Duodenal mucosa (tissue), 2 donors: ENCODE data around the gene CHSY1.

ENCODE experiments used
- H3K27ac ChIP-seq: one replicate; pipeline ENCODE4 v1.7.0; 2013; ENCODE audit warnings: low read depth, low read length
- H3K27me3 ChIP-seq, 2 donors: one replicate each; pipeline ENCODE4 v1.7.0; 2013; ENCODE audit warnings: low read length in 2 of 2, control low read depth in 1 of 2; ENCODE audit not compliant: insufficient read depth in 2 of 2, control insufficient read depth in 1 of 2
- H3K36me3 ChIP-seq, 2 donors: one replicate each; pipeline ENCODE4 v1.7.0; 2013; ENCODE audit warnings: low read length in 2 of 2, control low read depth in 1 of 2; ENCODE audit not compliant: insufficient read depth in 2 of 2, control insufficient read depth in 1 of 2
- H3K4me1 ChIP-seq, 2 donors: one replicate each; pipeline ENCODE4 v1.7.0; 2013; ENCODE audit warnings: low read length in 2 of 2, control low read depth in 1 of 2; ENCODE audit not compliant: insufficient read depth in 2 of 2, control insufficient read depth in 1 of 2
- H3K4me3 ChIP-seq, 2 donors: one replicate each; pipeline ENCODE4 v1.7.0; 2013; ENCODE audit warnings: low read length in 2 of 2, low read depth in 1 of 2
- H3K9ac ChIP-seq, 2 donors: one replicate each; pipeline ENCODE4 v1.7.0; 2013; ENCODE audit warnings: low read length in 2 of 2, low read depth in 1 of 2
- H3K9me3 ChIP-seq, 2 donors: one replicate each; pipeline ENCODE4 v1.7.0; 2013; ENCODE audit warnings: low read length in 2 of 2, control low read depth in 1 of 2; ENCODE audit not compliant: control insufficient read depth in 1 of 2

The CHSY1 gene

GRCh38 chr15:101267320-101268104, 15.7 kb upstream of the CHSY1 start:
- Histone ChIP-seq H3K27ac (no peak overlapping the region), H3K9ac (no peak overlapping the region), H3K4me3 (no peak overlapping the region), H3K9me3 (no peaks in the 10 kb centered on the region), H3K36me3 (peaks cover 16 to 35% of the 10 kb centered on the region in 2 donors), H3K27me3 (no peaks in the 10 kb centered on the region), H3K4me1 (peaks cover 0 to 11% of the 10 kb centered on the region in 2 donors)

DNA sequence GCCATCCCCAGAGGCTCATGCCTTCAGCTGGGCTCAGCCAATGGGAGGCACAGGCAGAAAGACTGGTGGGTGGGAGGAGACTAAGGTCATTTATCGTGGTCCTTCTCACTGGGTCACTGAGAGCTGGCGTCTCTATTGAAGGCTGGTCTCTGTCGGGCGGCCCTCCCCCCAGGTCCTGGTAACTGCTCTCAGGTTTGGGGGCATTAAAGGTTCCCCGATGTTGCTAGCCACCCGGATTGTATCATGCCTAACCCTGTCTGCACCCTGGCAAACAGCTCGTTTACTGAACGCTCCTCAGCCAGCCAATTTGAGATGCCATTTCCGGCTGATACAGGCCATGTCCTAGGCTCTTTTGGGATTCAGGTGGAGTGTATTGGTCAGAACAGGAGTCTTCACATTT, 14.9 kb upstream of the CHSY1 start:
- H3K9ac ChIP-seq: no peak overlapping the region

DNA sequence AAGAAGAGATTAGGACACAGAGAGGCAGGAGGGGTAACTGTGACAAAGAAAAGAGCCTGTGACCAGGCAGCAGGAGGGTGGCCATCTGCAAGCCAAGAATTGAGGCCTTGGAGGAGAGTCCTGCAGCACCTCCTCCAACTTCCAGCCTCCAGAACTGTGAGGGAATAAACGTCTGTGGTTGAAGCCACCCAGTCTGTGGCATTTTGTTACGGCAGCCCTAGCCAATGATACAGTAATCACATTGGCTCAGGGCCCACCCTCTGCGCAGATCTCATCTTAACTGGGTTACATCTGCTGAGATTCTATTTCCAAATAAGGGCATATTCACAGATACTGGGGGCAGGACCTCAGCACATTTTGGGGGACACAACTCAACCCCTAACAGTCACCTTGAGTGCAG, 14.2 kb upstream of the CHSY1 start:
- H3K9ac ChIP-seq: no peak overlapping the region
- H3K27ac ChIP-seq: no peak overlapping the region
- peaks cover 0 to 11% of the 10 kb centered on the region in 2 donors for H3K4me1 ChIP-seq
- H3K36me3 ChIP-seq: peaks cover 7 to 21% of the 10 kb centered on the region in 2 donors
- H3K27me3 ChIP-seq: no peaks in the 10 kb centered on the region
- no peak overlapping the region for H3K4me3 ChIP-seq
- H3K9me3 ChIP-seq: no peaks in the 10 kb centered on the region

More for the DNA sequence above, 14.9 kb upstream of the CHSY1 start:
- Histone ChIP-seq H3K9me3 (no peaks in the 10 kb centered on the region), H3K36me3 (peaks cover 13 to 29% of the 10 kb centered on the region in 2 donors), H3K4me1 (peaks cover 0 to 11% of the 10 kb centered on the region in 2 donors), H3K27me3 (no peaks in the 10 kb centered on the region), H3K4me3 (no peak overlapping the region), H3K27ac (no peak overlapping the region)

DNA sequence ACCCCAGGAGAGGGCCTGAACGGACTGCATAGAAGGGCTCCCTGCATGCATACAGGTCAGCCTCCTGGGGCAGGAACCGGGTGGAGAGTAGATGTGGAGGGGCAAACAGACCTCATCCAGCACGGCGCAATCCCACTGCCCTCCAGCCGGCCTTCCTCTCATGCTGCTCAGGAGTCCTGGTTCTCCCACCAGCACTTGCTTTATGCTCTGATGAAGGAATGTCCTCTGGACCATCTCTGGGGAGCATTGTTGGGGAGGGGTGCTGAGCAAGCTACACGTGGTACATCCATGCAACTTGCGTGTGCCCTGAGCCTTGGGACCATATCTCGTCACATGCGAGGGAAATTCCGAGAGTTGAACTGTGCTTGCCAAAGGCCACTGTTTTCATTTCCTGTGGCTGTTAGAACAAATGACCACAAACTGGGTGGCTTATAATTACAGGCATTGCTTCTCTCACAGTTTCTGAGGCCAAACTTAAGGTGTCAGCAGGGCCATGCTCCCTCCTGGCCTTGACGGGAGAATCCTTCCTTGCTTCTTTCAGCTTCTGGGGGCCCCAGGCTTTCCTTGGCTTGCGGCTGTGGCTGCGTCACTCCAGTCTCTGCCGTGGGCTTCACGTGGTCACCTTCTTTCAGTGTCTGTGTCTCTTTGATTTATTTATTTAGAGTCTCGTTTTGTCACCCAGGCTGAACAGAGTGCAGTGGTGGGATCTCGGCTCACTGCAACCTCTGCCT, 13.2 kb upstream of the CHSY1 start:
- no peak overlapping the region for H3K4me3 ChIP-seq
- no peaks in the 10 kb centered on the region for H3K27me3 ChIP-seq
- no peak overlapping the region for H3K9ac ChIP-seq
- H3K9me3 ChIP-seq: no peaks in the 10 kb centered on the region
- peaks cover 0 to 12% of the 10 kb centered on the region in 2 donors for H3K36me3 ChIP-seq
- peaks cover 0 to 11% of the 10 kb centered on the region in 2 donors for H3K4me1 ChIP-seq
- no peak overlapping the region for H3K27ac ChIP-seq

DNA sequence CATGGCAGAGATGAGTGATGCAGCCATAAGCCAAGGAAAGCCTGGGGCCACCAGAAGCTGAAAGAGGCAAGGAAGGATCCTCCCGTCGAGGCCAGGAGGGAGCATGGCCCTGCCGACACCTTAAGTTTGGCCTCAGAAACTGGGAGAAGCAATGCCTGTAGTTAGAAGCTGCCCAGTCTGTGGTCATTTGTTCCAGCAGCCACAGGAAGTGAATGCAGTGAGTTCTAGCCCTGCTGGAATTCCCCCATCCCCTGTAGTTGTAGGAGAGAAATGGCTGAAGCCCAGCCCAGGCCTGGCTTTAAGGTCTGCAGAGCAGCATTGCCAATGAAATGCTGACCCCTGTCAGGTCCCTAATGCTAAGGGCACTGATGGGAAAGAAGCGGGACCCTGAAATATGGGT, 12.2 kb upstream of the CHSY1 start:
- Histone ChIP-seq H3K9ac (no peak overlapping the region), H3K4me1 (peaks cover 0 to 11% of the 10 kb centered on the region in 2 donors), H3K27ac (no peak overlapping the region), H3K4me3 (no peak overlapping the region), H3K9me3 (no peaks in the 10 kb centered on the region), H3K27me3 (no peaks in the 10 kb centered on the region), H3K36me3 (peaks cover 0 to 1% of the 10 kb centered on the region in 2 donors)

DNA sequence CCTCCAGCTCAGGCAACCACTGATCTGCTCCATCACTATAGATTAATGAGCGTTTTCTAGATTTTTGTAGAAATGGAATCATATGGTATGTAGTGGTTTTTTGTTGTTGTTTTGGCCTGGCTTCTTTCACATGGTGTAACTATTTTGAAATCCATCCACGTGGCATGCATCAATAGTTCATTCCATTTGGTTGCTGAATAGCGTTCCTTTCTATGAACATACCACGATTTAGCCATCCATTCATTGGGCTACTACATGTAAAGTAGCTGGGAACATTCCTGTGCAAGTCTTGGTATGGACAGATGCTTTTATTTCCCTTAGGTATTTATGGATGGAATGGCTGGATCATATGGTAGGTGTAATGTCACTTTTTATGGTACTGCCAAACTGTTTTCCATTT, 10.7 kb upstream of the CHSY1 start:
- Histone ChIP-seq H3K9ac (no peak overlapping the region), H3K27me3 (no peaks in the 10 kb centered on the region), H3K4me3 (no peak overlapping the region), H3K36me3 (no peaks in the 10 kb centered on the region), H3K27ac (no peak overlapping the region), H3K9me3 (no peaks in the 10 kb centered on the region), H3K4me1 (peaks cover 0 to 19% of the 10 kb centered on the region in 2 donors)

GRCh38 chr15:101258238-101259144, 6.6 kb upstream of the CHSY1 start:
- Histone ChIP-seq H3K4me1 (peaks cover 4 to 8% of the 10 kb centered on the region in 2 donors), H3K4me3 (no peak overlapping the region), H3K27me3 (no peaks in the 10 kb centered on the region), H3K27ac (no peak overlapping the region), H3K9me3 (no peaks in the 10 kb centered on the region), H3K9ac (no peak overlapping the region), H3K36me3 (no peaks in the 10 kb centered on the region)

- no peaks in the 10 kb centered on the region for H3K9me3 ChIP-seq
- H3K36me3 ChIP-seq: no peaks in the 10 kb centered on the region
- H3K27ac ChIP-seq: no peak overlapping the region
- H3K27me3 ChIP-seq: no peaks in the 10 kb centered on the region
- peaks cover 4 to 17% of the 10 kb centered on the region in 2 donors for H3K4me1 ChIP-seq
- H3K4me3 ChIP-seq: no peak overlapping the region
- H3K9ac ChIP-seq: no peak overlapping the region
Observed at GRCh38 chr15:101256757-101257156, 4.9 kb upstream of the CHSY1 start.

DNA sequence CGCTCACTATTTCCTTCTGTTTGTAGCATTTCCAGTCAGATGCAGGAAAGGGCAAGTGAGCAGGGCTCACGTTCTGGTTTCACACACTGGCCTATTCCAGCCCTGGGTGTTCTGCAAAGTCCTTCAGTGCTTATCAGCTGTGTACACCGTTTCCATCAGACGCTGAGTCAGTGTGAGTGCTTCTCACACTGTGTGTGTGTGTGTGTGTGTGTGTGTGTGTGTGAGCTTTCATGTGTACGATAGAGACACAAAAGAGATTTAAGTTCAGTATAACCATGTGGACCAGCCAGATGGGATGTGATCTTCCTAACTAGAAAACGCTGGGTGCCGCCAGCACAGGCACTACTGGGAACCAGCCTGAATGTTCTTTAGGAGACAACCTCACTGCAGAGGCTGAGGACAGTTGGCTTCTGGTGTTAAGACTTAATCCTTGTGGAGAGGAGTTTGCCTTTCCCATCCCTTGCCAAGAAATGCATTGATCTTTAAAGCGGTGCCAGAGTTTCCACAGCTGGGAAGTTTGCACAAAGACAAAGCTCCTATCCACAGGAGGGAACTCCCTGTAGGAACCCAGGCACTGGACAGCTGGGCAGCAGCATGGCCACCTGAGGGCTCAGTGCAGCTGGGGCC, 3.9 kb upstream of the CHSY1 start:
- H3K36me3 ChIP-seq: no peaks in the 10 kb centered on the region
- peaks cover 4 to 18% of the 10 kb centered on the region in 2 donors for H3K4me1 ChIP-seq
- no peak overlapping the region for H3K27ac ChIP-seq
- H3K9ac ChIP-seq: no peak overlapping the region
- H3K27me3 ChIP-seq: no peaks in the 10 kb centered on the region
- no peaks in the 10 kb centered on the region for H3K9me3 ChIP-seq
- H3K4me3 ChIP-seq: no peak overlapping the region
